Raji (cell line): ENCODE results near the gene FRRS1.

Source experiments
- POLR2A ChIP-seq: IDR thresholded peaks from 2 replicates; pipeline ENCODE4 v1.6.1; 2011; ENCODE audit warnings: low read depth, low read length, control low read depth; ENCODE audit not compliant: insufficient read depth

Gene FRRS1

DNA sequence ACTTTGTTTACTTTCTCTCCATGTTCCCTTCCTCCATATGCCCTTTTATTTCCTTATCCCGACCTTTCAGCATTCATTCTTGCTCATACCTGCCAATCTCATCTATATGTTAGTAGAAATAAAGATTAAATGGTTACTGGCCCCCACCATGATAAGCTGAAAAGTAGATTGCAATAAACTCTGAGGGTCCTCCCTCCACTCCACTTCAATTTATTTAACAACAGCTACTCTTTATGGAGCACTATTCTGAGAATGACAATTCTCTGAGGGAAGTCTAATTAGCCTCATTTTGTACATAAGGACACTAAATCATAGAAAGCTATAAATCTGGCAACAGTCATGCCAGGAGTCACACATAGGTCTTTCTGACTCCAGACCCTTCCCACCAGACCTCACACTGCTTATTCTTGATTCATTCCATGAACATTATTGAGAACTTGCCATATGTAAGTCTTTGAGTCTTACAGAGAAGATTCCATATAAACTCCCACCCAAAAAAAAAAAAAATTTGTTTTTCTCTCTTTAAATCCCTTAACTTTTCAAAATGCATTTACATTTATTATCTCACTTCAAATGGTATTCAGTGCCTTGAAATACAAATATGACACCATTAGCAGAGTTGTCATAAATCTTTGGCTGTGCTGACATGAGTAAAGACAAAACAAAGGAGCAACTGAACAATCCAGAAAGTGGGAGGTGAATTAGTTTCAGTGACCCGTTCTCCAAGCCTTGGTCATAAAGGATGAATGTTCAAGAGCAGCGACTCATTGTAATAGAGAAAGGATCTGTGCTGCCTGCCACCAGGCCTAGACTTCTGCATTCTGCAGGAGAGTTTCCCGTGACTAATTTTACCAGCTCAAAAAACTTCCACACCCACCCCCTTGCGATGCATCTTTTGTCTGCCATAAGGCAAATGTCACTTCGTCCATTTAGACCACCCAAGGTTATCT lies 92.0 kb downstream of the FRRS1 start:
- TF ChIP-seq POLR2A: no peak

DNA sequence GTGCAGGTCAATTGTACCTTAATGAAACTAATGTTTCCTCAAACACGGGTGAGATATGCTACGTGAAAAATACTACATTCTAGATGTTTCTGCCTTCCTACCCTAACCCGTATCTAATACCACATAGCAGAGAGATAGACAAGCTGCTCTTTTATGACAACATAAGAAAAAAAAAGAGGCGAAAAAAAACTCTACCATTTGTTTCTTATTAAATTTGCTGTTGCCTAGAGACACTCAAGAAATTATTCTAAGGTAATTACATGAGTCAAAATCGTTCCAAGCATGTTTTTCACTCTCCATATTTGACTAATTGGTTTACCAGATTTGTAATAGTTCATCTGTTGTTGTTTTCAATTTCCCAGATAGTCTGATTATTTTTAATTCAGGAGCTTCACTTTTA lies 93.1 kb downstream of the FRRS1 start:
- TF ChIP-seq POLR2A: no peak

DNA sequence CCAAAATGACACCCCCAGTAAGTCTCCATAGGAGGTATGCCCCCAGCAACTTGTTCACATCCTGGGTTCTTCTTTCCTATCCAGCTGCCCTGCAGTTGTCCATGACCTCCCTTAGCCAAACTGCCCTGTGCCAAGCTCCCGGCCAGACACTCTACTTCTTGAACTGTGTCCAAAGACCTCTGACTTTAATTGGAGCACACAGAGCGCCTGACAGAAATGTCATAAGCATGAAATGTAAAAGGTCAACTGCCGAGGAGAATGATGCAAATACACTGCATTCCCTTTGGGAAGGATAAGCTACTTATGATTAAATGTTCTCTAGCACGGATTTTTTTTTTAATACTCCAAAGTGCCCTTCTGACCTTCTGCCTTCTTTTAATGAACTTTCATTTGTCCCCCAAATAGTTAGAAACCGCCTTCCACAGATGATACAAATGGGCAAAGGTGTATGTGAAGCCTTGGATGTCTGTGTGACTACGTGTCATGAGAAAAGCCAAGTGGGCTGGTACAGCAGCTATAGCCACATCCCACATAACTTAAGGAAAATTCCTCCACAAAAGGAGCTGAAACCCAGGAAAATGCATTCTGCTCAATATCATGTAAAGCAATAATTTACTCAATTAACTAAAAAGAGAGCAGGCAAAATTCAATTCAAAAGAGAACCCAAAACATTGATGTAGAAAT lies 93.8 kb downstream of the FRRS1 start:
- no peak for TF ChIP-seq POLR2A

DNA sequence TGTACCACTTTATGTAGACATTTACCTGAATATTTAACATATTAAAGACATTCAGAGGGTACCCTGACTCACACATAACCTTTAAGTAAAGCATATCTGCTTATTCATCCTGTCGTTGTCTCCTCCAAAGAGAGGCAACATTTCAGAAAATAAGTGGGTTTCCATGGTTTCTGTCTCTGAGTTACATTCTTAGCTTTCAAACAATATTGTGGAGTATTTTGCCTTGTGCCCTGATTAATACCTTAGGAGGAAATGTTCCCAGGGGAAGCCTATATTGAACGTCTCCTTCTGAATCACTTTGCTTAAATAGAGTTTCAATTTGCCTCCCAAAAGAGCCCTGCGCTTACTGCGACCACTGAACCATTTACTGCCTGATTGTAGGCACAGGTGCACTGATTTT lies 94.4 kb downstream of the FRRS1 start:
- no peak for TF ChIP-seq POLR2A

DNA sequence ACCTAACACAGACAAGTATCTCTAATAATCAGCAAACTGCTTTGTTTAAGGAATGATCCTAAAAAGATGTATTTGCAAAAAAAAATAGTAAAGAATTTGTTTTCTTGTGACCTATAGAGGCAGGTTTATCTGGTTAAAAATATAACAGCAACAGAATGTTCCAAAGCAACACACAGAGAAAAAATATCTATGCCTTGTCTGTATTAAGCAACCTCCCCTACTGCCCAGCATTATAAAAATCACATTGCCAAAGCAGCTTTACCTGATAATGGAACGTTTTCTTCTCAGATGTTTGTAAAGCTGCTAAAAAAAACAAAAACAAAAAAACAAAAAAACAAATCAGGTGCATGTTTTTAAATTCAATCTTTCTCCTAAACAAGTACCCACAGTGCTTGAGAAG lies 95.9 kb downstream of the FRRS1 start:
- no peak for TF ChIP-seq POLR2A

DNA sequence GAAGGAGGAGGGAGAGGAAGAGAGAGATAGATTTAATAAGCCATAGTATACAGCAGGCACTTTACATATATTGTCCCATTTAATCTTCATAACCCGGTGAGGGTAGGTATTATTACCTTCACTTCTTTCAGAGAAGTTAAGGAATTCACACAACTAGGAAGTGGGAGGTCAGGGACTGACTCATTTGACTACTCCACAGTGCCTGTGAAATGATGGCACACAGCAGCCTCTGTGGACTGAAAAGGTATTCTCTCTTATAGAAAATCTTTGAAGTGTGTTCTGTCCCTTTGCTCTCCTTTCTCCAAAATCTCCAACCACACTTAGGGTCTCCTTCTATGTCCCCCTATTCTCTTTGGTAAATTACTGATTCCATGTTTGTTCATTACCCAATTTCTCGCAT lies 96.6 kb downstream of the FRRS1 start:
- TF ChIP-seq POLR2A: no peak

DNA sequence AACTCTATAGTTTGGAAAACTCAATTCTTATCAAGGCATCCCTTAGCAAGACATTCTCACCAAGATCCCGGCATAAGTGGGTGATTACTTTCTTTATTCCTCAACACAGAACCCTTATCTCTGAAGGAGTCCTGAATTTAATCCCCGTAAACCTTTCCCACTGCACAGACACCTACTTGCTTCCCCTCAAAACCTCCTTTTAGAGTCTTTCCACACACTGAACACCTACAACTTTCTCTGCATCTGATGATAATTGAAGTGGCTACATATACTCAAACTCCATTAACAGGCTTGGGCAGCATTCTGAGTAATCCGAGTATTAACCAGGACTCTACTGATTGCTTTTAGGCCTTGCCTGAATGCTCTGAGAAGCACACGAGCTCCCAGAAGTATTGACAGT lies 97.1 kb downstream of the FRRS1 start:
- TF ChIP-seq POLR2A: no peak

DNA sequence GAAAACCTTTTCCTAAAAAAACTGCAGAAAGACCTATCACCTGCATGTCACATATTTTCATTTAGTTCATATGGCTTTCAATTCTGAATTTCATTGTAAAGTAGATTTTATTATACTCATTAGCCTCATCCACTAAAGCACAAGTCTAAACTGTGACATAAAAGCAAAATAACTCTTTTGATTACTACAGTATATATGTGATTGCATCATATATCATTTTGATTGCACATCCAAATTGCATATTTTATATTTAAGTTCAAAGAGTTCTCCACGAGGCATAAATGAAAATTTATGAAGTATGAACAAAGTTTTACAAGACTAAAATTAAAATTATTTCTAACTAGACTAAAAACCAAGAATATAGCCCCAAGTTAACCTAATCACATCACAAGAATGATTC lies 101.2 kb downstream of the FRRS1 start:
- TF ChIP-seq POLR2A: no peak

DNA sequence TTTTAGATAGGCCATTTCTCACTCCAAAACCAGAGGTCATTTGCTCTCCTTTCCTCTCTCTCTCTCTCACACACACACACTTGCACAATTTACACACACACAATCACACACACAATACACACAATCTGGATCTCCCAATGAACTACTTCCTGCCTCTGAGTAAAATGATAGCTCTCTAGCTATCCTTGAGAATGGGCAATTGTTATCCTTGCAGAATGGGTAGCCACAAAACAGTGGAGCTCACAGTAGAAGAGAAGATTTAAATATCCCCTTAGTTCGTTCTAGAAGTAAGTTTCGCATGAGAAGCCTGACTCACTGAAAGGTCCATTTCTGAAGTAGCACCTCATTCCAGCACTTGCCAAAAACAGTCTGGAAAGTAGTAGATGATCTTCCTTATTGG lies 102.9 kb downstream of the FRRS1 start:
- TF ChIP-seq POLR2A: no peak

DNA sequence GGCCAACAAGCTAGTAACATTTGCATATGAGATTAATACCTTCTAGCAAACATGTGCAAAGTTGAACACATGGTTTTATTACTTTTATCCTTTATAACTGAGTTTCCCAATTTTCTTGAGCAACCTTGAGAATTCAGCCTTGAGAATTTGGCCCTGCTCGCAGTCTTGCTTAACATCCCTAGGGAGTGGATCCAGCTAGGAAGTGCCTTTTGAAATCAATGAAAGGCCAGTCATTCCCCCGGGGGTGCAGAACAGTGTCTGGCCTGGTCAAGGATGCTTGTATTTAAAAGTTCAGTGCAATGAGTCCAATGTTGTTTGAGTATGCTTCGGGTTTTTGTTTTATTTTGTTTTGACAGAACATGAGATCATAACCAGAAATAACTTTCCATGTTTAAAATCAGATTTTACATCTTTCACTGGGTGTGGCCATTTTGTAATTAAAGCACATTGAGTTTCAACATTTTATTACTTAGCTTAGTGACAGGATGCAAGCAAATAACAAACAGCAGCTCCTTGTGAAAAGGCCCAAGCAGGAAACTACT lies 103.8 kb downstream of the FRRS1 start:
- TF ChIP-seq POLR2A: no peak

DNA sequence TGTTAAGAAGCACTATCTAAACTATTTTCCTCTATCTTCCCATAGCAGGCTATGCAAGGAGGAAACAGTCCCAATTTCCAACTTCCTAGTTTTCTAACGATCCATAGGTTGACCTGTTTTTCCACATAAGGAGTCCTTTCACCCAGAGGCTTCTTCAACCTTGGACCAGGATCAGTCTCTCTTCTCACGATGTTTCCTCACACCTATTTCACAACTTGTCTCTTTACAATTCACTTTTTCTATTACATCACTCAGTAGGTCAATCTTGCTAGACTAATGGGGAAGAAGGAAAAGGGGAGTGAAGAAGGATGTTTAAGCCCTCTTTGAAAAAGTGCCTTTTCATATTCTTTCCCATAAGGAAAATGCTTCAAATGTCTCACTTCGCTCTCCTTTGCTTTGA lies 104.7 kb downstream of the FRRS1 start:
- no peak for TF ChIP-seq POLR2A

DNA sequence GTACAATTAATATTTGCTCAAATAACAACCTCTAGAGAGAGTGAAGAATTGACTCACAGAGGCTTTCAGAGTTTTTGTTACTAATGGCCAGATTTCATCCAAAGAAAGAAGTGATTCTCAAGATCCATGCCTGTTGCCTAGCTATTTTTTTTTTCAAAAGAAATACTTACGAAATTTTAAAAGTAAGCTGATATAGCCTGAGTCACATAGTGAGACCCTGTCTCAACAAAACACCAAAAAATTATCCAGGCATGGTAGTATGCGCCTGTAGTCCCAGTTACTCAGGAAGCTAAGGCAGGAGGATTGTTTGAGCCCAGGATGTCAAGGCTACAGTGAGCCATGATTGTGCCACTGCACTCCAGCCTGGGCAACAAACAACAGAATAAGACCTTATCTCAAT lies 105.9 kb downstream of the FRRS1 start:
- TF ChIP-seq POLR2A: no peak

DNA sequence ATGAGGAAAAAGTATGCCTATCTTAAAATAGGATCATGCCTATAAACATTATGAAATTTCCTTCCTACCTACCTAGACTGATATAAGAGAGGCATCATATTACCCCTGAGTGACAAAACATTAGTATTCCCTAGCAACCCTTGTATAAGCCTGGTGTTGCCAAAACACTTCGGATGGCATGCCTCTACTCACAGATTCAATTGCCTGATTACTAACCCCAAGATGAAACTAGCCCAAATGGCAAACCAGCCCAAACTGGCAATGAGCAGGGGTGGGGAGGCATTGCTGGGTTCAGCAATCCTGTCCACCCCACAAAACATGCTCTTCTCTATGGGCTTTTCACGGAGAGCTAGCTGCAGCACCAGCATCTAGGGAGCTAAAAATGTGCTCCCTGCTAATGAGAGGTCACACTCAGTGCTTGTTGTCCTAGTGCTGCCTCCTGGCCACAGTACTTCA lies 106.7 kb downstream of the FRRS1 start:
- TF ChIP-seq POLR2A: no peak
